Stromal cell of bone marrow (primary cell): ENCODE measurements around the gene ZC3H12C.

ENCODE experiments used
- DNase-seq: peaks from one replicate; pipeline ENCODE4 v3.0.0-alpha.2; 2012; ENCODE audit warnings: low read depth

Gene ZC3H12C

GRCh38 chr11:110098645-110099044, 5.5 kb downstream of the ZC3H12C start:
- no peak for DNase-seq

GRCh38 chr11:110100476-110101240, 7.5 kb downstream of the ZC3H12C start:
- no peak for DNase-seq

GRCh38 chr11:110106713-110107274, 13.6 kb downstream of the ZC3H12C start:
- DNase-seq, result no peak

GRCh38 chr11:110110854-110111253, 17.7 kb downstream of the ZC3H12C start:
- DNase-seq, result no peak

GRCh38 chr11:110112457-110112856, 19.3 kb downstream of the ZC3H12C start:
- DNase-seq, result no peak

- no peak for DNase-seq
Measured at GRCh38 chr11:110113505-110113904, 20.3 kb downstream of the ZC3H12C start.

- no peak for DNase-seq
Measured at GRCh38 chr11:110113973-110114372, 20.8 kb downstream of the ZC3H12C start.

GRCh38 chr11:110119317-110119716, 26.1 kb downstream of the ZC3H12C start:
- DNase-seq, result no peak

GRCh38 chr11:110121204-110121603, 28.0 kb downstream of the ZC3H12C start:
- peak; percentile 40 for DNase-seq

GRCh38 chr11:110123003-110123402, 29.8 kb downstream of the ZC3H12C start:
- peak; percentile 7 for DNase-seq

GRCh38 chr11:110124605-110125004, 31.4 kb downstream of the ZC3H12C start:
- DNase-seq, result no peak

- no peak for DNase-seq
Measured at GRCh38 chr11:110125632-110126031, 32.4 kb downstream of the ZC3H12C start.

GRCh38 chr11:110126936-110127335, 33.7 kb downstream of the ZC3H12C start:
- DNase-seq, result no peak

- DNase-seq, result no peak
Measured at GRCh38 chr11:110128161-110128560, 35.0 kb downstream of the ZC3H12C start.

GRCh38 chr11:110130642-110131238, 37.5 kb downstream of the ZC3H12C start:
- DNase-seq, result no peak

- no peak for DNase-seq
Measured at GRCh38 chr11:110131386-110132123, 38.4 kb downstream of the ZC3H12C start.

- no peak for DNase-seq
Measured at GRCh38 chr11:110133160-110133559, 40.0 kb downstream of the ZC3H12C start.

GRCh38 chr11:110134110-110134509, 40.9 kb downstream of the ZC3H12C start:
- DNase-seq, result no peak

- no peak for DNase-seq
Measured at GRCh38 chr11:110141812-110142211, 48.6 kb downstream of the ZC3H12C start.

GRCh38 chr11:110147962-110148709, 54.9 kb downstream of the ZC3H12C start:
- DNase-seq, result peak; percentile 22

GRCh38 chr11:110148775-110149744, 55.9 kb downstream of the ZC3H12C start:
- DNase-seq, result peak; percentile 5
